K562 (cell line): Measurements from ENCODE around the gene ECD. TPM values are rescaled to one million over a fixed set of nuclear protein-coding genes. Genes with fewer than 3 reads are reported as not detected.
A peak's percentile ranks its signal among the peaks of the same experiment; 100 is the strongest.

Experiments used
- FOXP1 ChIP-seq: sonication (generic); formaldehyde crosslinking; IDR thresholded peaks from 2 replicates; pipeline ENCODE4 v1.8.0; 2022; ENCODE audit warnings: mild to moderate bottlenecking, missing genetic modification reagents
- MCM3 ChIP-seq: fragments of 450-650 bp; IDR thresholded peaks from 2 replicates; pipeline ENCODE4 v1.6.1; 2016
- NR2F6 ChIP-seq: fragments of 450-650 bp; formaldehyde crosslinking; IDR thresholded peaks from 2 replicates; pipeline ENCODE4 v1.4.0; 2020; ENCODE audit warnings: mild to moderate bottlenecking
- PHF20 ChIP-seq: fragments of 450-650 bp; IDR thresholded peaks from 2 replicates; pipeline ENCODE4 v1.6.1; 2018; ENCODE audit not compliant: partially characterized antibody
- POLR2H ChIP-seq: IDR thresholded peaks from 2 replicates; pipeline ENCODE4 v1.6.1; 2016; ENCODE audit warnings: missing genetic modification characterization, low read depth, mild to moderate bottlenecking, control low read depth, missing compliant biosample characterization, moderate library complexity
- RBM22 ChIP-seq: fragments of 200-400 bp; formaldehyde crosslinking; IDR thresholded peaks from 2 replicates; pipeline ENCODE4 v1.6.1; 2018; ENCODE audit warnings: low read length, low read depth; ENCODE audit not compliant: poor library complexity, severe bottlenecking
- ZC3H4 ChIP-seq: sonication (generic); formaldehyde crosslinking; IDR thresholded peaks from 2 replicates; pipeline ENCODE4 v1.9.0; 2021; ENCODE audit warnings: missing genetic modification reagents, borderline replicate concordance
- ZEB2 ChIP-seq: fragments of 450-650 bp; IDR thresholded peaks from 2 replicates; pipeline ENCODE4 v1.6.1; 2016
- ZNF124 ChIP-seq: sonication (generic); formaldehyde crosslinking; IDR thresholded peaks from 2 replicates; pipeline ENCODE4 v1.8.1; 2022; ENCODE audit warnings: missing genetic modification reagents
- ZNF224 ChIP-seq: sonication (generic); formaldehyde crosslinking; IDR thresholded peaks from 2 replicates; pipeline ENCODE4 v1.8.0; 2022; ENCODE audit warnings: mild to moderate bottlenecking, missing genetic modification reagents
- ZZZ3 ChIP-seq: fragments of 450-650 bp; IDR thresholded peaks from 2 replicates; pipeline ENCODE4 v1.6.1; 2016; ENCODE audit warnings: antibody characterized with exemption, mild to moderate bottlenecking, moderate library complexity
- polyA plus RNA-seq, 8 experiments: library from polyadenylated mRNA; depleted of rRNA in 4 of 8; stranded (reverse) in 5 of 8; unstranded in 3 of 8; fragments of >200 nt; fragmentation: Nextera tagmentation in 2 of 8; fragmentation: Illumina TruSeq in 1 of 8; extraction: Ambion mirVana in 2 of 8; extraction: Trizol in 1 of 8; gene quantifications; 2 replicates each; pipeline versions ENCODE4 v1.2.1 to v1.2.3, GENCODE V29; 2011 to 2014; ENCODE audit warnings: inconsistent platforms in 1 of 8, missing spikeins in 1 of 8
- total RNA-seq, 7 experiments: library from RNA; depleted of rRNA in 6 of 7; stranded (reverse); fragments of >200 nt in 6 of 7; fragmentation: Illumina TruSeq in 2 of 7; extraction: Trizol in 2 of 7; gene quantifications; 2 replicates each; pipeline versions ENCODE4 v1.2.1 to v1.2.3, GENCODE V29; 2011 to 2021; ENCODE audit warnings: low replicate concordance in 1 of 7
- TF ChIP-seq, protein P1 (sequence below), 2 experiments: fragments of 200-800 bp in 1 of 2; sonication (Bioruptor generic) in 1 of 2; sonication (generic) in 1 of 2; formaldehyde crosslinking in 1 of 2; IDR thresholded peaks in 1 of 2; conservative IDR thresholded peaks in 1 of 2; 2 replicates each; pipeline versions ENCODE4 v1.5.0 to v1.6.1; 2016 to 2020; ENCODE audit warnings: missing compliant biosample characterization in 1 of 2, missing genetic modification characterization in 1 of 2, missing genetic modification reagents in 1 of 2
- TF ChIP-seq, protein P2 (sequence below): sonication (generic); IDR thresholded peaks from 2 replicates; pipeline ENCODE4 v1.6.1; 2016

The ECD gene
- total and polyA plus RNA-seq, 9 of the 15 experiments (the other 6 are each of a cell fraction or from before 2014, with no cell fraction given) = 33.5 to 79.9 (median 53.2) TPM

DNA sequence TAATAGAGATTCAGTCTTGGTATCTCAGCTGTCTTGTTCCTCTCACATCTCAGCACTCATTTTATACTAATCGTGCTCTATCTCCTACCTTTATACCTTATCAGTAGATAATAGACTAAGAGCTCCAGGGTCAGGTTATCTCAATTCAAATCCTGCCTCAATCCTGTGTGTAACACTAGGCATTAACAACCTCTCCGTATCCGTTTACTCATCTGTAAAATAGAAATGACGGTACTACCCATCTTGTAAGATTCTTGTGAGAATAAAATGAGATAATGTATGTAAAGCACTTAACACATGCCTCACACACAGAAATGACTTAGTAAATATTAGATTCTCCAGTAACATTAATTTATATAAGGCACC is 70.5 kb downstream of the ECD start (continued):
- TF ChIP-seq ZNF124 (CRISPR knock-in tag) = no peak
- no peak for TF ChIP-seq RBM22
- TF ChIP-seq NR2F6 = 0 out of 2 replicates have a peak, but pooled peaks have one; percentile 56
- no peak for TF ChIP-seq ZNF224 (CRISPR knock-in tag)
- TF ChIP-seq POLR2H = no peak
- TF ChIP-seq, protein P1, sequence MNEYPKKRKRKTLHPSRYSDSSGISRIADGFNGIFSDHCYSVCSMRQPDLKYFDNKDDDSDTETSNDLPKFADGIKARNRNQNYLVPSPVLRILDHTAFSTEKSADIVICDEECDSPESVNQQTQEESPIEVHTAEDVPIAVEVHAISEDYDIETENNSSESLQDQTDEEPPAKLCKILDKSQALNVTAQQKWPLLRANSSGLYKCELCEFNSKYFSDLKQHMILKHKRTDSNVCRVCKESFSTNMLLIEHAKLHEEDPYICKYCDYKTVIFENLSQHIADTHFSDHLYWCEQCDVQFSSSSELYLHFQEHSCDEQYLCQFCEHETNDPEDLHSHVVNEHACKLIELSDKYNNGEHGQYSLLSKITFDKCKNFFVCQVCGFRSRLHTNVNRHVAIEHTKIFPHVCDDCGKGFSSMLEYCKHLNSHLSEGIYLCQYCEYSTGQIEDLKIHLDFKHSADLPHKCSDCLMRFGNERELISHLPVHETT (CRISPR knock-in tag; conservative IDR thresholded peaks at IDR 0.05 in 1 of 2, IDR thresholded peaks at IDR 0.05 in 1 of 2) = peak in 1 of 2 experiments; percentile 55; a peak in 1 of 4 replicates
- no peak for TF ChIP-seq FOXP1 (CRISPR knock-in tag)
- TF ChIP-seq MCM3 = no peak
- TF ChIP-seq ZC3H4 (CRISPR knock-in tag) = no peak
- 0 out of 2 replicates have a peak, but pooled peaks have one; percentile 37 for TF ChIP-seq ZZZ3
- peak; percentile 31 for TF ChIP-seq ZEB2
- TF ChIP-seq, protein P2, sequence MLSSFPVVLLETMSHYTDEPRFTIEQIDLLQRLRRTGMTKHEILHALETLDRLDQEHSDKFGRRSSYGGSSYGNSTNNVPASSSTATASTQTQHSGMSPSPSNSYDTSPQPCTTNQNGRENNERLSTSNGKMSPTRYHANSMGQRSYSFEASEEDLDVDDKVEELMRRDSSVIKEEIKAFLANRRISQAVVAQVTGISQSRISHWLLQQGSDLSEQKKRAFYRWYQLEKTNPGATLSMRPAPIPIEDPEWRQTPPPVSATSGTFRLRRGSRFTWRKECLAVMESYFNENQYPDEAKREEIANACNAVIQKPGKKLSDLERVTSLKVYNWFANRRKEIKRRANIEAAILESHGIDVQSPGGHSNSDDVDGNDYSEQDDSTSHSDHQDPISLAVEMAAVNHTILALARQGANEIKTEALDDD = no peak
- peak; percentile 0 for TF ChIP-seq PHF20
